Measurements from ENCODE around the gene C16orf78.

Gene C16orf78

DNA sequence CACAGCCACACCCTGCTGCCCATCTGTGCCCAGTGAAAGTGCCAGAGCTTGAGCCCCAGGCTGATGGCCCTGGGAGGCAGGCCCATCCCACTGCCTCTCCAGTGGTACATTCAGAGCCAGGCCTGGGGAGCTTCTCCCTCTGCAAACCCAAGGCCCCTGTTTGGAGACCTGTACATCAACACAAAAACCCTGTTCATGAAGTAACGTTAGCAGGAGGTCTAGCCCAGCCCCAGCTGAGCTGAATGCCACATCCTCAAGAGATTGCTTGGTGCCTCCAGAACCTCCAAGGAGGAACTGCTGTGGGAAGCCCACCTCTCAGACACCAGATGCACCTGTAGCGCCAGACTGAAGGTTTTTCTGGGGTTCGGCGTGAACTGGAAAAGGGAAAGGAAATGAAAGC is 31.5 kb downstream of the C16orf78 start:
- Histone ChIP-seq H3K27me3 (ENCODE audit: insufficient read depth, low read length) (peaks cover 8% of the 10 kb centered on the region; the same call in 1 of the 2 replicates), H3K4me1 (ENCODE audit: insufficient read depth, low read length) (no peaks in the 10 kb centered on the region), H3K27ac (ENCODE audit: low read length) (no peak overlapping the region), H3K9me3 (ENCODE audit: insufficient read depth, low read depth, low read length) (no peaks in the 10 kb centered on the region), H3K9ac (ENCODE audit: low read depth, low read length) (no peak overlapping the region), H3K4me3 (ENCODE audit: low read length) (no peak overlapping the region), H3K36me3 (ENCODE audit: insufficient read depth, low read depth, low read length) (no peaks in the 10 kb centered on the region)

DNA sequence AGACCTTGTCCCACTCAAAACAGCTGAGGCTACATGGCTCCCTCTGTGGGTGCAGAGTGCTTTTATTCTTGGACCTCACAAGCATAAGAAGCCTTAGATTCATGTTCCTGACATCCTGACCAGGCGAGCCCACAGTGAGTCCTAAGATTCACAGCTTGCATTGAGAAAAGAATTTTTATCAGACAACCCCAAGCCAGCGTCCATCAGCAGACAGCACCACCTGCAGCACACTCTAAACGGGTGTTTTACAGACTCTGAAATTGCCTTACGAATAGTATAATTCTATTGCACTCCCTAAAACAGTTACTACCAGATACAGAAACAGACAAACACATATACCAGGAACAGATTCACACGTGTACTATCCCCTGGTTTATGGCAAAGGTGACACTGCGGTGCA is 31.9 kb downstream of the C16orf78 start:
- peaks cover 8% of the 10 kb centered on the region; the same call in 1 of the 2 replicates for H3K27me3 ChIP-seq (ENCODE audit: insufficient read depth, low read length)
- no peak overlapping the region for H3K27ac ChIP-seq (ENCODE audit: low read length)
- H3K36me3 ChIP-seq (ENCODE audit: insufficient read depth, low read depth, low read length), result no peaks in the 10 kb centered on the region
- no peak overlapping the region for H3K9ac ChIP-seq (ENCODE audit: low read depth, low read length)
- no peaks in the 10 kb centered on the region for H3K9me3 ChIP-seq (ENCODE audit: insufficient read depth, low read depth, low read length)
- no peaks in the 10 kb centered on the region for H3K4me1 ChIP-seq (ENCODE audit: insufficient read depth, low read length)
- H3K4me3 ChIP-seq (ENCODE audit: low read length), result no peak overlapping the region

DNA sequence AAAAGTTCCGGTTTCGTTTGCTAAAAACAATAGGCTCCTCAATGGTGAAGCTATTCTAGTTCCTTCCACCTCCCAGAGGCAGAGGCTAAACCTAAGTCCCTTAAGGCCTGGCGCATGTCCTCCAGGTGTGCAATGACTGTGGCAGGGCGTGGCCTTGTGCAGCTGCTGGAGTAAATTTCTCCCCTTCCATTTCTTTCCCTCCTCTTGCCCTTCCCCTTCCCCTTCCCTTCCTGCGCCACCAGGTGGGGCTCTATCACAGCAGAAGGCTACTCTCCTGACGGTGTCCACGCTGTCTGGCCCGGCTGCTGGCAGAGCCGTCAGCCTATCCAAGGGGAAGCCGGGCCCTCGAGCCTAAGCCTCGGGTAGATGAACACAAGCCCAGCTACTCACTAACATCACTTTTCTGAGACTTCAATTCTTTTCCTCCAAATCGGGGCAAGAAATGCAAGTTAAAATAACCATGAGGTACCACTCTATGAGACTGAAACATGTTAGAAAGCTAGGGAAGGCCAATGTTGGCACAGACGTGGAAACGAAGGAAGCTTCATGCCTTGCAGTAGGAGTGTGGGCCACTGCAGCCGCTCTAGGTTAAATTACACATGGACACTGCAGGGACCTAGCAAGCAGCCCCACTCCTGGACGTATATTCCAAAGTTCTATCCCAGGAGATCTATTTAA is 34.4 kb downstream of the C16orf78 start:
- H3K4me1 ChIP-seq (ENCODE audit: insufficient read depth, low read length), result no peaks in the 10 kb centered on the region

GRCh38 chr16:49409121-49409520 is 35.5 kb downstream of the C16orf78 start:
- Histone ChIP-seq H3K27me3 (ENCODE audit: insufficient read depth, low read length) (peaks cover 8% of the 10 kb centered on the region; the same call in 1 of the 2 replicates), H3K4me3 (ENCODE audit: low read length) (no peak overlapping the region), H3K36me3 (ENCODE audit: insufficient read depth, low read depth, low read length) (no peaks in the 10 kb centered on the region), H3K27ac (ENCODE audit: low read length) (no peak overlapping the region), H3K9ac (ENCODE audit: low read depth, low read length) (no peak overlapping the region), H3K4me1 (ENCODE audit: insufficient read depth, low read length) (no peaks in the 10 kb centered on the region), H3K9me3 (ENCODE audit: insufficient read depth, low read depth, low read length) (no peaks in the 10 kb centered on the region)

More for the DNA sequence above, 34.4 kb downstream of the C16orf78 start:
- Histone ChIP-seq H3K36me3 (ENCODE audit: insufficient read depth, low read depth, low read length) (no peaks in the 10 kb centered on the region), H3K9me3 (ENCODE audit: insufficient read depth, low read depth, low read length) (no peaks in the 10 kb centered on the region), H3K9ac (ENCODE audit: low read depth, low read length) (no peak overlapping the region), H3K4me3 (ENCODE audit: low read length) (no peak overlapping the region), H3K27ac (ENCODE audit: low read length) (no peak overlapping the region), H3K27me3 (ENCODE audit: insufficient read depth, low read length) (peaks cover 8% of the 10 kb centered on the region; the same call in 1 of the 2 replicates)

DNA sequence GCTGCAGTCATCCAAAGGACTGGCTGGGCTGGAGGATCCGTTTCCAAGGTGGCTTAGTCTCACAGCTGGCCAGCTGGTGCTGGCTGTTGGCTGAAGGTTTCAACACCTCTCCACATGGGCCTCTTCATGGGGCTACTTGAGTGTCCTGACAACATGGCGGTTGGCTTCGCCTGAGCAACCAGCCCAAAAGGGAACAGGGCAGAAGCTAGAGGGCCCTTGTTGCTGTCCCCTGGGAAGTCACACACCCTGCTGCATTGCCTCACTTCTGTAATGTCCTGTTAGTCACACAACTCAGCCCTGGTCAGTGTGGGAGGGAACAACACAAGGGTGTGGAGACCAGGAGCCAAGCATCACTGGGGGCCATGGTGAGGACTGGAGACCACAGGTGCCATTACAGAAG is 36.6 kb downstream of the C16orf78 start:
- H3K4me3 ChIP-seq (ENCODE audit: low read length), result no peak overlapping the region
- H3K9me3 ChIP-seq (ENCODE audit: insufficient read depth, low read depth, low read length), result no peaks in the 10 kb centered on the region
- no peaks in the 10 kb centered on the region for H3K4me1 ChIP-seq (ENCODE audit: insufficient read depth, low read length)
- no peaks in the 10 kb centered on the region for H3K36me3 ChIP-seq (ENCODE audit: insufficient read depth, low read depth, low read length)
- no peak overlapping the region for H3K9ac ChIP-seq (ENCODE audit: low read depth, low read length)
- H3K27ac ChIP-seq (ENCODE audit: low read length), result no peak overlapping the region
- peaks cover 8% of the 10 kb centered on the region; the same call in 1 of the 2 replicates for H3K27me3 ChIP-seq (ENCODE audit: insufficient read depth, low read length)

DNA sequence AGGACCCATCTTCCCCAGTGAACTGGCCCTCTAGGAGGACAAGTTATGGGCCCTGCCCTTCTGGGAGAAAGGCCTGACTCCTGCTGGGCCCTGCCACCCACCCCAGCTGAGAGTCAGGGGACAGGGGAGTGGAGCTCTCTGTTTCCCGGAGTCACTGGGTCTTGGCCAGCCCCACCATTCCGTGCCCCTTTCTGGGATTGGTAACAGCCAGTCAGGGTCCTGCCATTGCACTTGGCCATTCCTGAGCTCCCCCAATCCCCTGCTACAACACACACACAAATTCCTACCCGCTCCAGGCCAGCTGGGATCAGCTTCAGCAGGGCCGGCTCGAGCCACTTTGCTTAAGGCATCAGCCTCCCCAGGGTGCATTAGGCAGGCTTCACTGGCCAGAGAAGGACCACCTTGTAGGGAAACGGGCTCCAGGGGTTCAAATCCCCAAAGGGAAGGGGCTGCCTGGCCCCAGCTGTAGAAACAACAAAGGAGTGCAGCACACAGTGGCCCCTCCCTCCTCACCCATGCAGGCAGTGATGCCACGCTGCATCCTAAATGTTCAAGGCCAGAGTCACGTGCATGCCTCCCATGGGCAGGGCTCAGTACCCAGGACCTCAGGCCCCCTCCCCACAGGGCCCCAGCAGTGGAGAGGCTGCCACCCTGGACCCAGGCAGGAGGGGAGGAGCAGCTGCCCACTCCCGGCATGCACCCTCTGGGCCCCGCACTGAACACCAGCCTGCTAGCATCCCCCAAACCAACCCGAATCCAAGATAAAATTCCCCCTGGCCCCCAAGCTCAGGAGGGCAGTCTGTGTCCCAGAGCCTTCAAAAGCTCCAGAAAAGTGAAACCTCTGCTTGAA is 37.7 kb downstream of the C16orf78 start:
- Histone ChIP-seq H3K9me3 (ENCODE audit: insufficient read depth, low read depth, low read length) (no peaks in the 10 kb centered on the region), H3K36me3 (ENCODE audit: insufficient read depth, low read depth, low read length) (no peaks in the 10 kb centered on the region), H3K9ac (ENCODE audit: low read depth, low read length) (no peak overlapping the region)

DNA sequence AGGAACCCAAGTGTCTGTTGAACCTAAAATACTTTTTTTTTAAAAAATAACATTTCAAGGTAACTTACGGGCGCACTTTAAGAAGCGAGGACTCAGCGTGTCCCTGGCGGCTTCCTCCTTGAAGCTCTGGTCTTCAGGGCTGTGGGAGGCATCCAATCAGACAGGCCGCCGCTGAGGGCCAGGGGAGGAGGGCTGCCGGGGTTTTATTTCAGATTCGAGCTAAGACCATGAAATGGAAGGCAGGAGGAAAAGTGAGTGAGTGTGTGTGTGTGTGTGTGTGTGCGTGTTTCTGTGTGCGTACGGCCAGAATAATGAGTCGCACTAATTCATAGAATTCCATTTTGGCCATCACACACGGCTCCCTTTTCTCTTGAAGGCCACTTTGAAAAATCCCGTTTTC is 41.1 kb downstream of the C16orf78 start:
- H3K4me3 ChIP-seq (ENCODE audit: low read length), result no peak overlapping the region
- H3K9me3 ChIP-seq (ENCODE audit: insufficient read depth, low read depth, low read length), result no peaks in the 10 kb centered on the region
- no peak overlapping the region for H3K9ac ChIP-seq (ENCODE audit: low read depth, low read length)
- H3K27me3 ChIP-seq (ENCODE audit: insufficient read depth, low read length), result no peaks in the 10 kb centered on the region; the same call in 1 of the 2 replicates
- no peak overlapping the region for H3K27ac ChIP-seq (ENCODE audit: low read length)
- H3K36me3 ChIP-seq (ENCODE audit: insufficient read depth, low read depth, low read length), result no peaks in the 10 kb centered on the region
- no peaks in the 10 kb centered on the region for H3K4me1 ChIP-seq (ENCODE audit: insufficient read depth, low read length)

More for the DNA sequence above, 37.7 kb downstream of the C16orf78 start:
- Histone ChIP-seq H3K27me3 (ENCODE audit: insufficient read depth, low read length) (peaks cover 8% of the 10 kb centered on the region; the same call in 1 of the 2 replicates), H3K27ac (ENCODE audit: low read length) (no peak overlapping the region), H3K4me3 (ENCODE audit: low read length) (no peak overlapping the region), H3K4me1 (ENCODE audit: insufficient read depth, low read length) (no peaks in the 10 kb centered on the region)

DNA sequence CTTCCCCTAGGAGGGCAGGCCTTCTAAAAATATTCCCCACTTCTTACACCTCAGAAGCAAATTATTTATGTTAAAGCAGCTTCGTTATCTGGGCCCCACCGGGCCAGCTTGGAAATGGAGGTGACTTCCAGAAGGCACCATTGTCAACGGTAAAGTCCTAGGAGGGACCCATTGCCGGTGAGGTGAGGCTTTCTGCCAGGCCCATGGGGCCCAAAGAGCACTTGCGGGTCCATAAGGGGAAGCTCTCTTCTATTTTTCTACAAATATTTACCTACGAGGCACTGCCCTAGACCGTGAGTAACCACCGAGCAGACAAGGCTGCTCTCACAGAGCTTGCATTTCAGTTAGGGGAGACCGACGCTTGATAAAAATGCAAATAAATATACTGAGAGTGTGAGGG is 41.5 kb downstream of the C16orf78 start:
- no peaks in the 10 kb centered on the region for H3K36me3 ChIP-seq (ENCODE audit: insufficient read depth, low read depth, low read length)
- no peaks in the 10 kb centered on the region for H3K9me3 ChIP-seq (ENCODE audit: insufficient read depth, low read depth, low read length)
- no peak overlapping the region for H3K27ac ChIP-seq (ENCODE audit: low read length)
- no peak overlapping the region for H3K9ac ChIP-seq (ENCODE audit: low read depth, low read length)
- H3K4me3 ChIP-seq (ENCODE audit: low read length), result no peak overlapping the region
- no peaks in the 10 kb centered on the region for H3K4me1 ChIP-seq (ENCODE audit: insufficient read depth, low read length)
- H3K27me3 ChIP-seq (ENCODE audit: insufficient read depth, low read length), result no peaks in the 10 kb centered on the region; the same call in 1 of the 2 replicates

- no peak overlapping the region for H3K27ac ChIP-seq (ENCODE audit: low read length)
- no peak overlapping the region for H3K9ac ChIP-seq (ENCODE audit: low read depth, low read length)
- H3K4me3 ChIP-seq (ENCODE audit: low read length), result no peak overlapping the region
- no peaks in the 10 kb centered on the region; the same call in 1 of the 2 replicates for H3K27me3 ChIP-seq (ENCODE audit: insufficient read depth, low read length)
- H3K36me3 ChIP-seq (ENCODE audit: insufficient read depth, low read depth, low read length), result no peaks in the 10 kb centered on the region
- no peaks in the 10 kb centered on the region for H3K9me3 ChIP-seq (ENCODE audit: insufficient read depth, low read depth, low read length)
- no peaks in the 10 kb centered on the region for H3K4me1 ChIP-seq (ENCODE audit: insufficient read depth, low read length)
Observed at GRCh38 chr16:49416001-49416675, 42.5 kb downstream of the C16orf78 start.

DNA sequence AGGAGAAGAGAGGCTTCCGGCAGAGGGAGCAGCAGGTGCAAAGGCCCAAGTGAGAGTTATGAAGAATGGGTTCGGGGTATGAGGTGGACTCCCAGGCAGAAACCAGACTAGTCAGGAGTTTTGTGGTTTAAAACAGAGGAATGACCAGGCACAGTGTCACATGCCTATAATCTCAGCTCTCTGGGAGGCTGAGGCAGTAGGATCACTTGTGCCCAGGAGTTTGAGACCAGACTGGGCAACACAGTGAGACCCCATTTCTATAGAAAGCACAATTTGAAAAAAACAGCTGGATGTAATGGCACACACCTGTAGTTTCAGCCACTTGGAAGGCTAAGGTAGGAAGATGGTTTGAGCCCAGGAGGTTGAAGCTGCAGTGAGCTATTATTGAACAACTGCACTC is 43.8 kb downstream of the C16orf78 start:
- H3K9me3 ChIP-seq (ENCODE audit: insufficient read depth, low read depth, low read length), result no peaks in the 10 kb centered on the region
- no peak overlapping the region for H3K9ac ChIP-seq (ENCODE audit: low read depth, low read length)
- H3K4me3 ChIP-seq (ENCODE audit: low read length), result no peak overlapping the region
- no peak overlapping the region for H3K27ac ChIP-seq (ENCODE audit: low read length)
- H3K4me1 ChIP-seq (ENCODE audit: insufficient read depth, low read length), result no peaks in the 10 kb centered on the region
- H3K27me3 ChIP-seq (ENCODE audit: insufficient read depth, low read length), result no peaks in the 10 kb centered on the region; the same call in 1 of the 2 replicates
- H3K36me3 ChIP-seq (ENCODE audit: insufficient read depth, low read depth, low read length), result no peaks in the 10 kb centered on the region

GRCh38 chr16:49419006-49419405 is 45.4 kb downstream of the C16orf78 start:
- Histone ChIP-seq H3K36me3 (ENCODE audit: insufficient read depth, low read depth, low read length) (no peaks in the 10 kb centered on the region), H3K9me3 (ENCODE audit: insufficient read depth, low read depth, low read length) (no peaks in the 10 kb centered on the region), H3K27me3 (ENCODE audit: insufficient read depth, low read length) (no peaks in the 10 kb centered on the region; the same call in 1 of the 2 replicates), H3K4me1 (ENCODE audit: insufficient read depth, low read length) (no peaks in the 10 kb centered on the region), H3K9ac (ENCODE audit: low read depth, low read length) (no peak overlapping the region), H3K4me3 (ENCODE audit: low read length) (no peak overlapping the region), H3K27ac (ENCODE audit: low read length) (no peak overlapping the region)
